ENCODE data around the gene C10orf120.

Gene C10orf120

DNA sequence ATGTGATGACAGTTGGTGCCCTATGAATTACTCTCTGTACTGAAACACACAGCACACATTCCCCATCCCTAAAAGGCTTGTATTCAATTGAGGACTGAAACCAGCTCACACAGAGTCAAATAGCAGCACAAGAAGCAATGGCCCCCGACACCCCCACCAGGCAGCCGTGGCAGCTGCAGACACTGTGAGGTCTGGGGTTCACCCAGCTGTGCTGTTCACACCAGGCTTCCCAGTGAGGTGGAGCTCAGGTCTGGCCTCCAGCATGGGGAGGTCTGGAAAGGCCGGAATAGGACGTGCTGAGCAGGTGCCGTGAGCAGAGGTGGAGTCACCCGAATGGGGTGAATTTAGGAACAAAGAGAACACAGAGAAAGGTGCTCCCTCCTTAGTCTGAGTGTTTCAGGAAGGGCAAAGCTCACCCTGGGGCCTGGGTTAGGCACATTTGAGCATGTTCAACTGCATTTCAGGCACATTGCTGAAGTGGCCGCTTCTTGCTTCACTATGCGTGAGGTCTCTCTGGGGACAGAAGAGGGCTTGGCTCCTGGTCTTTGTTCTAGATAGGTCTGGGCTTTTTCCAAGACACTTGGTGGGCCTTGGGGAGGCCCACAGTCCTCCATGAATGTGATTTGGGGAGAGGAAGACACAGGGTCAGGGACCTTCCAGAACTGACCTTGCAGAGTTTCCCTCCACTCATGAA, 41.1 kb downstream of the C10orf120 start:
- FAIRE-seq = no peak
- DNase-seq (ENCODE audit: insufficient read length, low spot score) = no peak
- TF ChIP-seq, protein P1, sequence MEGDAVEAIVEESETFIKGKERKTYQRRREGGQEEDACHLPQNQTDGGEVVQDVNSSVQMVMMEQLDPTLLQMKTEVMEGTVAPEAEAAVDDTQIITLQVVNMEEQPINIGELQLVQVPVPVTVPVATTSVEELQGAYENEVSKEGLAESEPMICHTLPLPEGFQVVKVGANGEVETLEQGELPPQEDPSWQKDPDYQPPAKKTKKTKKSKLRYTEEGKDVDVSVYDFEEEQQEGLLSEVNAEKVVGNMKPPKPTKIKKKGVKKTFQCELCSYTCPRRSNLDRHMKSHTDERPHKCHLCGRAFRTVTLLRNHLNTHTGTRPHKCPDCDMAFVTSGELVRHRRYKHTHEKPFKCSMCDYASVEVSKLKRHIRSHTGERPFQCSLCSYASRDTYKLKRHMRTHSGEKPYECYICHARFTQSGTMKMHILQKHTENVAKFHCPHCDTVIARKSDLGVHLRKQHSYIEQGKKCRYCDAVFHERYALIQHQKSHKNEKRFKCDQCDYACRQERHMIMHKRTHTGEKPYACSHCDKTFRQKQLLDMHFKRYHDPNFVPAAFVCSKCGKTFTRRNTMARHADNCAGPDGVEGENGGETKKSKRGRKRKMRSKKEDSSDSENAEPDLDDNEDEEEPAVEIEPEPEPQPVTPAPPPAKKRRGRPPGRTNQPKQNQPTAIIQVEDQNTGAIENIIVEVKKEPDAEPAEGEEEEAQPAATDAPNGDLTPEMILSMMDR (IDR thresholded peaks at IDR 0.05; ENCODE audit: insufficient read depth, missing control alignments) = no peak

DNA sequence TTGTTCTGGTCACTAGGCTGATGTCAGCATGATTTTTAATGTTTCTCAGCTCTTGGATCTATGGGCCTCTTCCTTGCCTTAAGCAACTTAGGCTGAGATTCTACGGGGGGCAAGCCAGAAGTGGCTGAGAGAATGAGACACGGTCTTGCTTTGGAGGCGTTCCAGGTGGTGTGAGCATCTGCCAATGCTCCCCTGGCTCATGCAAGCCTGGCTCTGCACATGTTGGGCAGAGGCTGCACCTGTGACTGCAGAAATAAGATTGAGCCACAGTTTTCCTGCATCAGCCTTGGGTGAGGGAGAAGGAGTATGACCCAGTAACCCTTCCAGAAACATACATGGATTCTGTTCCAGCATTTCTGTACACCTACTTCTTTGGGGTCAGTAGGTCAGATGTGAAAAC, 41.9 kb downstream of the C10orf120 start:
- no peak for FAIRE-seq
- no peak for DNase-seq (ENCODE audit: insufficient read length, low spot score)
- TF ChIP-seq, protein P1 (IDR thresholded peaks at IDR 0.05; ENCODE audit: insufficient read depth, missing control alignments) = no peak

DNA sequence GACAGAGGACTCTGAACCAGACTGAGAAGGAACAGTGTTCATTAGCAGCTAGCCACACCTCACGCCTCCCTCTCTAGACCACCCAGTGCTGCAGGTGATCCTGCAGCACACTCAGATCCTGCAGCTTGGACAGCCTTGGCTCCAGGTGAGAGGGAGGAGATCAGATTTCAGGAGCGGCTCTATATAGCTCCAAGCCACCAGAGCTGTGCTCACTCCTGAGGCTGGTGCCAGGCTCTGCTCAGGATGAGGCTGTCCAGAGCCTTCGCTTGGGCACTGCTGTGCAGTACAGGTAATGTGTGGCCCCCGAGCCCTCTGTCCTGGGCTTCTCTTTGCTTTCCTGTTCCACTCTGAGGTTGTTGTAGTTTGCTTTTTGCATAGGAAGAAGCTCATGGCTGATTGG, 42.4 kb downstream of the C10orf120 start:
- TF ChIP-seq, protein P1 (IDR thresholded peaks at IDR 0.05; ENCODE audit: insufficient read depth, missing control alignments) = no peak
- FAIRE-seq = no peak
- no peak for DNase-seq (ENCODE audit: insufficient read length, low spot score)

DNA sequence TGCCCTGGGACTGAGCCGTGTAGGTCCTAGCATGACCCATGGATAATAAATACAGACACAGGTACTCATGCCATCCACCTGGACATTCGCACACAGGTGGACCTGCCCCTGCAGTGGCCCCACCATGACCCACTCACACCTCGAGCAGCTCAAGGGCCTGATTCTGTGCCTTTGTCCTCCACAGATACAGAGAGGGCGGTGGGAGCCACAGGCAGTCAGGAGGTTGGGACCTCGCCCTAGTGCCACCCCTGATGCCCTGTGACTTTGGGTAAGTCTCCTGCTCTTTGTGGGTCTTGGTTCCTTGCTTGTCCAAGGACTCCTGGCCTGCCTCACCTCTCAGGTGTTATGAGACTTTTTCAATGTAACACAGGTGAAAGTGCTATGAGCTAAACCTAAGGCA, 42.9 kb downstream of the C10orf120 start:
- FAIRE-seq (no peak), DNase-seq (ENCODE audit: insufficient read length, low spot score) (no peak)
- TF ChIP-seq, protein P1 (IDR thresholded peaks at IDR 0.05; ENCODE audit: insufficient read depth, missing control alignments) = no peak

DNA sequence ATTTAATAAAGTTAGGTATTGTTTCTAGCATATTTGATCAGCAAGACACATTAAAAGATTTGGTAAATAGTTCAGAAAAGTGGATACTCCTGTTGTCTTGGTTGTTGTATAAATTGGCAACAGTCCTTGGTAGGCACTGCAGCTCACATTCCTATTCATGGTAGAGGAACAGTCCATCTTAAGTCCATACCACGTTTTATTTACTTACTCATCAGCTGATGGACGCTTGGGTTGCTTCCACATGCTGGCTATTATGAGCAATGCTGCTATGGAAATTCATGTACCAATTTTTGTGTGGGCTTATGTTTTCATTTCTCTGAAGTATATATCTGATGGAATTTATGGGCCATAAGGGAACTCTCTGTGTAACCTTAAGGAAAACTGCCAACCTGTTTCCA, 43.3 kb downstream of the C10orf120 start:
- DNase-seq (ENCODE audit: insufficient read length, low spot score) = no peak
- TF ChIP-seq, protein P1 (IDR thresholded peaks at IDR 0.05; ENCODE audit: insufficient read depth, missing control alignments) = no peak

DNA sequence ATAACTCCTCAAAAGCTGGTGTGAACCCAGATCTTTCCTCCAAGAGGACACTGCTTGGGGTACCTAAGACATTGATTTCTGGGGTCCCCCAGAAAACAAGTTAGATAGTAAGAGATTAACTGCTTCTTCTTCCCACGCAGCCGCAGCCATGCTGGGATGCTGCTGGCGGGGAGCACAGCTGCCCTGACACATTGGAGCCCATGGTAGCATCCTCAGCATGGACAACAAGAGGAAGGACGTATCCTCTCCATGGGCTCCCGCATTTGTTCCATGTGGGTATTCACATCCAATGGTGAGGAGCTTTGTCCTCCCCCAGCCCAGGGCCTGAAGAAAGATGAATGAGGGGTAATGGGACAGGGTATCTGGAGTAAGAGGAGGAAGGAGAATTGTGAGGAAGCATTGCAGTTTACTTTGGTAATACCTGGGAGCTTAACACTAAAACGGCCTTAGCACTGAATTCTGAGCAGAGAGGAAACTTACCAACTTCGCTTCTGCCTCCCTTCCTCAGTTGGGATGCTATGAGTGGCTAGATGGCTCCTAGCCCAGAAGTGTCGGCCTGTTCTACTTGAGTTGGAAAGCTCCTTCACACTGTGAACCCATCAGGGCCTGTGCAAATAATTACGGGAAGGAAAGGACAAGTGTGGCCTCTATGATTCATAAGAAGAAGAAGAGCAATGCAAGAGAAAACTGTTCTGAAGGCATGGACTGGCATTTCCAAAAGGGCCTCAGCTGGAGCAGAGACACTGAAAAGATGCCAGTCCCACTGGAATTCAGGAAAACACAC, 43.9 kb downstream of the C10orf120 start:
- no peak for FAIRE-seq
- DNase-seq (ENCODE audit: insufficient read length, low spot score) = no peak
- TF ChIP-seq, protein P1 (IDR thresholded peaks at IDR 0.05; ENCODE audit: insufficient read depth, missing control alignments) = no peak

More for the DNA sequence above, 43.3 kb downstream of the C10orf120 start:
- no peak for FAIRE-seq

DNA sequence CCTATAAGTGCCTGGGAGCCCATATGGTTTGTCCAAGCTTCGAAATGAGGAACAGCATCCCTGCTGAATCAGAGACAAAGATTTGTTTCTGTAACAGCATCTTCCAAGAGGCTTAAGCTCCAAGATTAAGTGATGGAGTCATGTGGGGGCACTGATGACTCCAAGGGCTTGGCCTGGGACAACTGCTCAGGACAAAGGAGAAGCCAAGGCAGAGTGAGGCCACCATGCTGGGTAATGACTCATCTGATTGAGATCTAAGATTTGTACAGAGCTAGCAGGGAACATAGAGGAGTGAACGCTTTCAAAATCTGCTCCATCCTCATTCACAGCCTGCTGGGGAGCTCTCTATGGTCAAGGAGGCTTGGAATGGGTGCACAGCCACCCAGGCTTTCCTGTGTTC, 49.3 kb downstream of the C10orf120 start:
- TF ChIP-seq, protein P1 (IDR thresholded peaks at IDR 0.05; ENCODE audit: insufficient read depth, missing control alignments) = no peak
- no peak for DNase-seq (ENCODE audit: insufficient read length, low spot score)
- FAIRE-seq = no peak
